Endodermal cell (in vitro differentiated cells): Measurements from ENCODE around the gene CATSPERD. TPM values are rescaled to one million over a fixed set of nuclear protein-coding genes. Genes with fewer than 3 reads are reported as not detected.
A peak's percentile ranks its signal among the peaks of the same experiment; 100 is the strongest.
"Not testable (repeated sequence)": the region's sequence is repeated elsewhere in the genome, so short reads cannot be mapped to it uniquely, and the experiment has no call there.

Experiments used
- DNase-seq: peaks from one replicate; pipeline ENCODE4 v3.0.0-alpha.2; 2017
- H3K27ac ChIP-seq: 2 replicates; pipeline ENCODE4 v1.5.1; 2013; ENCODE audit warnings: mild to moderate bottlenecking, low read depth, low read length, moderate library complexity
- H3K27me3 ChIP-seq: 2 replicates; pipeline ENCODE4 v1.6.1; 2013; ENCODE audit warnings: mild to moderate bottlenecking, low read length, moderate library complexity; ENCODE audit not compliant: insufficient read depth, control insufficient read depth, poor library complexity, severe bottlenecking
- H3K36me3 ChIP-seq: 2 replicates; pipeline ENCODE4 v1.7.0; 2013; ENCODE audit warnings: mild to moderate bottlenecking, low read length, moderate library complexity; ENCODE audit not compliant: control insufficient read depth, insufficient read depth
- H3K4me1 ChIP-seq: one replicate; pipeline ENCODE4 v1.7.0; 2013; ENCODE audit warnings: low read length; ENCODE audit not compliant: control insufficient read depth, insufficient read depth
- H3K4me3 ChIP-seq: 2 replicates; pipeline ENCODE4 v1.5.1; 2013; ENCODE audit warnings: mild to moderate bottlenecking, low read length, moderate library complexity
- H3K9ac ChIP-seq: 2 replicates; pipeline ENCODE4 v1.6.1; 2013; ENCODE audit warnings: mild to moderate bottlenecking, low read length, moderate library complexity; ENCODE audit not compliant: poor library complexity, severe bottlenecking; ENCODE audit errors: extremely low read depth
- H3K9me3 ChIP-seq: 2 replicates; pipeline ENCODE4 v1.6.1; 2013; ENCODE audit warnings: mild to moderate bottlenecking, low read length, moderate library complexity; ENCODE audit not compliant: control insufficient read depth
- H3K27ac Mint-ChIP-seq: 2 replicates; pipeline ENCODE4 v1.8.0; 2020; ENCODE audit warnings: mixed read lengths
- H3K27me3 Mint-ChIP-seq: 2 replicates; pipeline ENCODE4 v1.8.0; 2021; ENCODE audit warnings: mild to moderate bottlenecking, mixed read lengths; ENCODE audit not compliant: insufficient read depth
- H3K36me3 Mint-ChIP-seq: 2 replicates; pipeline ENCODE4 v1.8.0; 2020; ENCODE audit warnings: low read depth, mixed read lengths
- H3K4me1 Mint-ChIP-seq: 2 replicates; pipeline ENCODE4 v1.8.0; 2020; ENCODE audit warnings: mixed read lengths
- H3K4me3 Mint-ChIP-seq: 2 replicates; pipeline ENCODE4 v1.8.0; 2020; ENCODE audit warnings: mild to moderate bottlenecking, moderate library complexity, mixed read lengths
- H3K9me3 Mint-ChIP-seq: 2 replicates; pipeline ENCODE4 v1.8.0; 2020; ENCODE audit warnings: mild to moderate bottlenecking, mixed read lengths
- CTCF ChIP-seq: fragments of 200-600 bp; sonication (generic); conservative IDR thresholded peaks from 2 replicates; pipeline ENCODE4 v1.5.0; 2021; ENCODE audit warnings: antibody characterized with exemption, mild to moderate bottlenecking
- WGBS, 2 experiments: methylation state at CpG; one replicate each; pipeline versions ENCODE4 v1.1.5 to v1.1.7; 2013; ENCODE audit warnings: missing lambda C conversion rate in 2 of 2, mixed read lengths in 1 of 2; ENCODE audit not compliant: insufficient coverage in 1 of 2, insufficient read length in 1 of 2; 5-methylcytosine and 5-hydroxymethylcytosine counted together
- total RNA-seq, 2 donors: library from RNA; stranded (reverse); fragmentation: NEBNext Ultra II Directional in 1 of 2; extraction: Animal tissue kit (Norgen Biotek cat#: 25700) in 1 of 2; gene quantifications; 2 replicates in 1 of 2; 3 replicates in 1 of 2; pipeline ENCODE4 v1.2.1, GENCODE V29; 2021

CATSPERD gene
- total RNA-seq, 2 donors from 2014 or later, result not detected

- DNase-seq, result peak; percentile 100
- peak; percentile 85 for TF ChIP-seq CTCF
- H3K27me3 ChIP-seq, result no peaks in the 10 kb centered on the region
- H3K9me3 ChIP-seq, result no peaks in the 10 kb centered on the region
- WGBS, 2 experiments, result 2 to 3% methylated on average over 6 to 59 of the region's 59 CpGs
- Mint-ChIP-seq H3K27ac (peak overlapping the region; percentile 68), H3K27me3 (peaks cover 11% of the 10 kb centered on the region), H3K36me3 (peaks cover 10% of the 10 kb centered on the region), H3K4me3 (peak overlapping the region; percentile 55), H3K4me1 (peaks cover 5% of the 10 kb centered on the region), H3K9me3 (peaks cover 5% of the 10 kb centered on the region)
- no peak overlapping the region for H3K9ac ChIP-seq
- peak overlapping the region; percentile 49 for H3K27ac ChIP-seq
- peak overlapping the region; percentile 75 for H3K4me3 ChIP-seq
- H3K36me3 ChIP-seq, result peaks cover 2% of the 10 kb centered on the region
- no peaks in the 10 kb centered on the region for H3K4me1 ChIP-seq
These were observed 33.6 kb upstream of the CATSPERD start for GRCh38 chr19:5686647-5687359.

- no peak overlapping the region for H3K9ac ChIP-seq
- no peak overlapping the region for H3K27ac Mint-ChIP-seq
- WGBS, 2 experiments, result 74 to 96% methylated on average over 26 to 76 of the region's 76 CpGs
- H3K27me3 ChIP-seq, result no peaks in the 10 kb centered on the region
- H3K4me3 Mint-ChIP-seq, result peak overlapping the region; percentile 55
- no peak overlapping the region for H3K4me3 ChIP-seq
- peaks cover 10% of the 10 kb centered on the region for H3K36me3 ChIP-seq
- peaks cover 17% of the 10 kb centered on the region for H3K36me3 Mint-ChIP-seq
- H3K27ac ChIP-seq, result no peak overlapping the region
- peak; percentile 48 for DNase-seq
- H3K9me3 ChIP-seq, result no peaks in the 10 kb centered on the region
- peaks cover 2% of the 10 kb centered on the region for H3K4me1 Mint-ChIP-seq
- no peaks in the 10 kb centered on the region for H3K4me1 ChIP-seq
- peaks cover 5% of the 10 kb centered on the region for H3K9me3 Mint-ChIP-seq
- TF ChIP-seq CTCF, result peak; percentile 11
- H3K27me3 Mint-ChIP-seq, result peaks cover 5% of the 10 kb centered on the region
These were observed 32.9 kb upstream of the CATSPERD start for GRCh38 chr19:5687360-5688198.

GRCh38 chr19:5688262-5688881, 32.1 kb upstream of the CATSPERD start:
- H3K4me1 ChIP-seq, H3K27ac Mint-ChIP-seq, H3K27me3 ChIP-seq, H3K27me3 Mint-ChIP-seq, H3K9ac ChIP-seq, H3K4me3 Mint-ChIP-seq, H3K4me1 Mint-ChIP-seq, H3K9me3 Mint-ChIP-seq, H3K27ac ChIP-seq, H3K9me3 ChIP-seq, H3K4me3 ChIP-seq: not testable (repeated sequence)
- H3K36me3 Mint-ChIP-seq, result peaks cover 25% of the 10 kb centered on the region
- WGBS, 2 experiments, result 95 to 98% methylated on average over 9 to 13 of the region's 13 CpGs
- DNase-seq, result peak; percentile 41
- H3K36me3 ChIP-seq, result peaks cover 18% of the 10 kb centered on the region
